Prostate gland (tissue), 2 donors: ENCODE measurements around the gene INHBC. TPM values are rescaled to one million over a fixed set of nuclear protein-coding genes. Genes with fewer than 3 reads are reported as not detected.
"Not testable (repeated sequence)": the region's sequence is repeated elsewhere in the genome, so short reads cannot be mapped to it uniquely, and the experiment has no call there.

Experiments used
- DNase-seq: peaks from one replicate; pipeline ENCODE4 v3.0.0-alpha.2; 2019; ENCODE audit warnings: low spot score
- H3K27ac ChIP-seq, 2 donors: fragments of 200-600 bp; sonication (generic); 2 replicates each; pipeline ENCODE4 v1.5.1; 2017 to 2019
- H3K27me3 ChIP-seq: fragments of 200-600 bp; sonication (generic); replicated peaks from 2 replicates; pipeline ENCODE4 v1.5.1; 2019; ENCODE audit not compliant: insufficient read depth
- H3K36me3 ChIP-seq, 2 donors: fragments of 200-600 bp; sonication (generic); 1 replicate in 1 of 2; 2 replicates in 1 of 2; pipeline versions ENCODE4 v1.5.1 to v1.8.1; 2017 to 2019
- H3K4me1 ChIP-seq: fragments of 200-600 bp; sonication (generic); replicated peaks from 2 replicates; pipeline ENCODE4 v1.5.1; 2019
- H3K4me3 ChIP-seq, 2 donors: fragments of 200-600 bp; sonication (generic); 2 replicates each; pipeline ENCODE4 v1.5.1; 2017 to 2019
- H3K9me3 ChIP-seq: fragments of 200-600 bp; sonication (generic); 2 replicates; pipeline ENCODE4 v1.5.1; 2017
- POLR2A ChIP-seq: fragments of 450-650 bp; IDR thresholded peaks from one replicate; pipeline ENCODE4 v1.6.1; 2016; ENCODE audit warnings: antibody characterized with exemption, mild to moderate bottlenecking
- POLR2AphosphoS5 ChIP-seq: sonication (generic); formaldehyde crosslinking; IDR thresholded peaks from one replicate; pipeline ENCODE4 v1.6.1; 2017; ENCODE audit warnings: antibody characterized with exemption
- WGBS: methylation state at CpG from one replicate; pipeline ENCODE4 v1.1.5; 2018; 5-methylcytosine and 5-hydroxymethylcytosine counted together
- intact Hi-C: fragments of 100-400 bp; cut with DNase I; formaldehyde crosslinking; loops from one replicate; pipeline ENCODE4 v1.14.2; 2022
- total RNA-seq, 2 donors: library from RNA; depleted of rRNA; stranded (reverse); fragments of >200 nt; gene quantifications; one replicate each; pipeline ENCODE4 v1.1.0, GENCODE V29; 2016
- TF ChIP-seq, protein P1 (sequence below), 4 experiments: fragments of 200-600 bp in 2 of 4; fragments of 450-650 bp in 2 of 4; sonication (generic) in 2 of 4; IDR thresholded peaks; 1 replicate in 3 of 4; 2 replicates in 1 of 4; pipeline ENCODE4 v1.5.1; 2016 to 2019; ENCODE audit warnings: antibody characterized with exemption in 4 of 4, mild to moderate bottlenecking in 2 of 4, moderate library complexity in 2 of 4

Gene INHBC
- total RNA-seq, 2 donors from 2014 or later: 0.46 to 0.57 TPM

DNA sequence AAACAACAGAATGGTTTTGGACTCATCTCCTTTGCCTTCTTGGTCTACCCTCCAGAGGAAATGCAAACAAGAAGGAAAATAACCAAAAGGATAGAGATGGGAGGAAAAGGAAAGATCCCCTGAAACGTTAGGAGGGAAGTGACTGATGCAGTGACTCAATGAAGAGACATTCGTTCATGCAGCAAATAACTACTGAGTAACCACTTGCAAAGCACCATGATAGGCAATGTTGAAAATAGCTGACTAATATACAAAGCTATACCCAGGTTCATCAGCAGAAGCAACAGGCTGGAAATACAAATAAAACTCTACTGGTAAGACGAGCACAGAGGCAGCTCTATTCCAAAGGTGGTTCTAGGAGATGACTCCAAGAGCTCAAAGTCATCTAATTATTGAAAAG lies 45.6 kb upstream of the INHBC start:
- Histone ChIP-seq H3K27me3 (no peaks in the 10 kb centered on the region), H3K9me3 (no peaks in the 10 kb centered on the region), H3K4me3 (no peak overlapping the region), H3K27ac (no peak overlapping the region), H3K4me1 (no peaks in the 10 kb centered on the region), H3K36me3 (no peaks in the 10 kb centered on the region)
- intact Hi-C loops: no loop called here
- TF ChIP-seq POLR2AphosphoS5 (no peak), POLR2A (no peak)
- TF ChIP-seq, protein P1, sequence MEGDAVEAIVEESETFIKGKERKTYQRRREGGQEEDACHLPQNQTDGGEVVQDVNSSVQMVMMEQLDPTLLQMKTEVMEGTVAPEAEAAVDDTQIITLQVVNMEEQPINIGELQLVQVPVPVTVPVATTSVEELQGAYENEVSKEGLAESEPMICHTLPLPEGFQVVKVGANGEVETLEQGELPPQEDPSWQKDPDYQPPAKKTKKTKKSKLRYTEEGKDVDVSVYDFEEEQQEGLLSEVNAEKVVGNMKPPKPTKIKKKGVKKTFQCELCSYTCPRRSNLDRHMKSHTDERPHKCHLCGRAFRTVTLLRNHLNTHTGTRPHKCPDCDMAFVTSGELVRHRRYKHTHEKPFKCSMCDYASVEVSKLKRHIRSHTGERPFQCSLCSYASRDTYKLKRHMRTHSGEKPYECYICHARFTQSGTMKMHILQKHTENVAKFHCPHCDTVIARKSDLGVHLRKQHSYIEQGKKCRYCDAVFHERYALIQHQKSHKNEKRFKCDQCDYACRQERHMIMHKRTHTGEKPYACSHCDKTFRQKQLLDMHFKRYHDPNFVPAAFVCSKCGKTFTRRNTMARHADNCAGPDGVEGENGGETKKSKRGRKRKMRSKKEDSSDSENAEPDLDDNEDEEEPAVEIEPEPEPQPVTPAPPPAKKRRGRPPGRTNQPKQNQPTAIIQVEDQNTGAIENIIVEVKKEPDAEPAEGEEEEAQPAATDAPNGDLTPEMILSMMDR (IDR thresholded peaks at IDR 0.05): no peak
- WGBS: 43% methylated on average over 3 of the region's 3 CpGs
- no peak for DNase-seq

DNA sequence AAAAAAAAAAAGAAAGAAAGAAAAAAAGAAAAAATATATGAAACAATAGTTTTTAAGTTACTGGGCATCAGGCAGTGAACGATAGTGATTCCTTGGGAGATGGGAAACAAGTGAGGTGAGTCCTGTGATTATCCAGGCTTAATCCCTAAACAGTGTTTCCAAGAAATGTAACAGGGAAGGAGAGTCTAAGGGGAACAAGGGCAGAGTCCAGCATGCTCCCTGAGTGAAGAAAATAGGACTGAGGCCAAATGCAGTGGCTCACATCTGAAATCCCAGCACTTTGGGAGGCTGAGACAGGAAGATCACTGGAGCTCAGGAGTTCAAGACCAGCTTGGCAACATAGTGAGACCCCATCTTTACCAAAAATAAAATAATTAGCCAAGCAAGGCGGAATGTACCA lies 44.4 kb upstream of the INHBC start:
- WGBS: 86% methylated on average over 2 of the region's 2 CpGs
- no peaks in the 10 kb centered on the region for H3K9me3 ChIP-seq
- H3K27ac ChIP-seq: no peak overlapping the region
- intact Hi-C loops: no loop called here
- DNase-seq: no peak
- H3K36me3 ChIP-seq: no peaks in the 10 kb centered on the region
- no peak for TF ChIP-seq POLR2A
- no peak for TF ChIP-seq POLR2AphosphoS5
- TF ChIP-seq, protein P1 (IDR thresholded peaks at IDR 0.05): no peak
- H3K27me3 ChIP-seq: no peaks in the 10 kb centered on the region
- H3K4me3 ChIP-seq: no peak overlapping the region
- no peaks in the 10 kb centered on the region for H3K4me1 ChIP-seq

DNA sequence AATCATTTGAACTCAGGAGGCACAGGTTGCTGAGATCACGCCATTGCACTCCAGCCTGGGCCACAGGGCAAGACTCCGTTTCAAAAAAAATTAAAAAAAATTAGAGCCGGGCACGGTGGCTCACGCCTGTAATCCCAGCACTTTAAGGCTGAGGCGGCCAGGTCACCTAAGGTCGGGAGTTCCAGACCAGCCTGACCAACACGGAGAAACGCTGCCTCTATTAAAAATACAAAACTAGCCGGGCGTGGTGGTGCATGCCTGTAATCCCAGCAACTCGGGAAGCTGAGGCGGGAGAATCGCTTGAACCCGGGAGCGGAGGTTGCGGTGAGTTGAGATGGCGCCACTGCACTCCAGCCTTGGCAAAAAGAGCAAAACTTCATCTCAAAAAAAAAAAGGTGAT lies 39.5 kb upstream of the INHBC start:
- Histone ChIP-seq H3K9me3 (no peaks in the 10 kb centered on the region), H3K27me3 (no peaks in the 10 kb centered on the region), H3K4me1 (no peaks in the 10 kb centered on the region), H3K27ac (no peak overlapping the region), H3K36me3 (no peaks in the 10 kb centered on the region), H3K4me3 (no peak overlapping the region)
- DNase-seq: no peak
- 95% methylated on average over 18 of the region's 18 CpGs for WGBS
- intact Hi-C loops: no loop called here
- TF ChIP-seq, protein P1 (IDR thresholded peaks at IDR 0.05): no peak
- TF ChIP-seq POLR2A: no peak
- no peak for TF ChIP-seq POLR2AphosphoS5

DNA sequence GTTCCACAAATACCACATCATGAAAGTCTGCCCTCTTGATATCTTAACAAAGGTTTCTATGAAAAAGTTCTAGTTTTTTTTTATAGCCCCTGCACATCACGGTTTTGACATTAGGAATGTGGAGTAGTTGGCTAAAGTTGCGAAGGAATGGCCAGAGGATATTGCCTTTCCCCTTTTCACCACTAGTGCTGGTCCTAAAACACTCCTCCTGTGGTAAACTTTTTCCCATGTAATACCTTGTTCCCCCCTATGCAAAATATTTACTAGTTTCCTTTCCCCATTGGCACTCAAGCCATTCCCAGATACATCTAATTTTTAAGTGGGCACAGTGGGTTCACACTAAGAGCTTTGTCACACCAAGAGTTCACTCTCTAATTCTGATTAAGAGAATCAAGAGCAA lies 37.1 kb upstream of the INHBC start:
- Histone ChIP-seq H3K9me3 (no peaks in the 10 kb centered on the region), H3K27ac (no peak overlapping the region), H3K4me1 (no peaks in the 10 kb centered on the region), H3K36me3 (no peaks in the 10 kb centered on the region), H3K27me3 (no peaks in the 10 kb centered on the region), H3K4me3 (no peak overlapping the region)
- DNase-seq: no peak
- no peak for TF ChIP-seq POLR2A
- TF ChIP-seq POLR2AphosphoS5: no peak
- 77% methylated on average over 2 of the region's 2 CpGs for WGBS
- intact Hi-C loops: no loop called here

DNA sequence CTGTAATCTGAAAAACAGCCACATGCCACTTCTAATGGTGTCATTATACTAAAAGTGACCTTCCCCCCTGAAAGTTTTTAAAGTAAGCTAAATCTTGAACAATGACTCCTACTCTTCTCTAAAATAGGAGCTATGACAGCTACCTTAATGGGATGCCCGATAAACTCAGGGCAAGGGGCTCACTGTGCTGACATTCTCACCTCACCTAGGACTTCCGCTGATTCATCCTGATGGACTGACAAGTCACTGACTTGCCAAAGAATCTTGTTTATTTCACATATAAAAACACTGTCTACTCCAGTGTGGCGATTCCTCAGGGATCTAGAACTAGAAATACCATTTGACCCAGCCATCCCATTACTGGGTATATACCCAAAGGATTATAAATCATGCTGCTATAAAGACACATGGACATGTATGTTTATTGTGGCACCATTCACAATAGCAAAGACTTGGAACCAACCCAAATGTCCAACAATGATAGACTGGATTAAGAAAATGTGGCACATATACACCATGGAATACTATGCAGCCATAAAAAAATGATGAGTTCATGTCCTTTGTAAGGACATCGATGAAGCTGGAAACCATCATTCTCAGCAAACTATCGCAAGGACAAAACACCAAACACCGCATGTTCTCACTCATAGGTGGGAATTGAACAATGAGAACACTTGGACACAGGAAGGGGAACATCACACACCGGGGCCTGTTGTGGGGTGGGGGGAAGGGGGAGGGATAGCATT lies 34.7 kb upstream of the INHBC start:
- H3K27ac ChIP-seq, H3K4me3 ChIP-seq, DNase-seq, H3K36me3 ChIP-seq, intact Hi-C loops, H3K4me1 ChIP-seq, H3K27me3 ChIP-seq, H3K9me3 ChIP-seq: not testable (repeated sequence)
- WGBS: 93% methylated on average over 7 of the region's 7 CpGs

DNA sequence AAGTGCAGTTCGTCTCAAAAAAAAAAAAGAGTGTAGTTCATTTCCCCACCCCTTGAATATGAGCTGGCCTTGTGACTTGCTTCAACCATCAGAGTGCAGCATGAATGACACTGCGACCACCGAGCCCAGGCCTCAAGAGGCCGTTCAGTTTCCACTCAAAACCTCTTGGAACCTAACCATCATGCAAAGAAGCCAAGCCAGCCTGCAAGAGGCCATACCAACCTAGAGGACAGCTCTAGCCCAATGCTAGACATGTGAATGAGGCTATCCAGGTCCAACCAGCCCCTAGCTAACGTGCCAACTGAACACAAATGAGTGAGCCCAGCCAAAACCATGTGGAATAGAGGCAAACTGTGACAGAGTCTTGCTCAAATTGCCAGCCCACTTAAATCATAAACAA lies 33.4 kb upstream of the INHBC start:
- Histone ChIP-seq H3K27ac (no peak overlapping the region), H3K36me3 (no peaks in the 10 kb centered on the region), H3K27me3 (no peaks in the 10 kb centered on the region), H3K4me1 (no peaks in the 10 kb centered on the region), H3K9me3 (no peaks in the 10 kb centered on the region), H3K4me3 (no peak overlapping the region)
- TF ChIP-seq, protein P1 (IDR thresholded peaks at IDR 0.05): no peak
- TF ChIP-seq POLR2A (no peak), POLR2AphosphoS5 (no peak)
- 47% methylated on average over 5 of the region's 5 CpGs for WGBS
- DNase-seq: no peak
- intact Hi-C loops: no loop called here

DNA sequence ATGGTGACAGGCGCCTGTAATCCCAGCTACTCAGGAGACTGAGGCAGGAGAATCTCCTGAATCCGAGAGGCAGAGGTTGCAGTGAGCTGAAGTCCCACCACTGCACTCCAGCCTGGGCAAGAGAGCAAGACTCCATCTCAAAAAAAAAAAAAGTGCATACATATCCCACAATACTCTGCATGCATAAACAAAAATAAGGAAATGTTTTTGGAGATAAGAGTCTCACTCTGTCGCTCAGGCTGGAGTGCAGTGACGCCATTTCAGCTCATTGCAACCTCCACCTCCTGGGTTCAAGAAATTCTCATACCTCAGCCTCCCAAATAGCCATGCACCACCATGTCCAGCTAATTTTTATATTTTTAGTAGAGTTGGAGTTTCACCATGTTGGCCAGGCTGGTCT lies 32.4 kb upstream of the INHBC start:
- H3K27ac ChIP-seq, H3K27me3 ChIP-seq, intact Hi-C loops, DNase-seq, H3K4me1 ChIP-seq, H3K4me3 ChIP-seq, H3K36me3 ChIP-seq, H3K9me3 ChIP-seq: not testable (repeated sequence)
- WGBS: 95% methylated on average over 4 of the region's 4 CpGs
